NCI-H510A (cell line): ENCODE results near the gene SMAD6.

Source experiments
- DNase-seq: peaks from one replicate; lab custom pipeline; 2025; lab: John Stamatoyannopoulos, UW

SMAD6 gene

GRCh38 chr15:66758844-66759243 is 56.8 kb downstream of the SMAD6 start:
- DNase-seq, result no peak

GRCh38 chr15:66760097-66760967 is 58.3 kb downstream of the SMAD6 start:
- DNase-seq, result no peak

GRCh38 chr15:66760968-66761725 is 59.1 kb downstream of the SMAD6 start:
- no peak for DNase-seq

GRCh38 chr15:66761726-66762595 is 59.9 kb downstream of the SMAD6 start:
- DNase-seq, result no peak

GRCh38 chr15:66763186-66764071 is 61.4 kb downstream of the SMAD6 start:
- DNase-seq, result no peak

- no peak for DNase-seq
These were observed 62.2 kb downstream of the SMAD6 start for GRCh38 chr15:66764072-66764786.

- DNase-seq, result no peak
These were observed 63.6 kb downstream of the SMAD6 start for GRCh38 chr15:66765478-66766281.

GRCh38 chr15:66766282-66767230 is 64.5 kb downstream of the SMAD6 start:
- DNase-seq, result no peak

- DNase-seq, result no peak
These were observed 65.2 kb downstream of the SMAD6 start for GRCh38 chr15:66767240-66767659.

GRCh38 chr15:66768987-66769386 is 67.0 kb downstream of the SMAD6 start:
- no peak for DNase-seq

- no peak for DNase-seq
These were observed 68.7 kb downstream of the SMAD6 start for GRCh38 chr15:66770518-66771350.

GRCh38 chr15:66771351-66771650 is 69.3 kb downstream of the SMAD6 start:
- DNase-seq, result no peak

- DNase-seq, result no peak
These were observed 70.6 kb downstream of the SMAD6 start for GRCh38 chr15:66772604-66773128.

- no peak for DNase-seq
These were observed 71.3 kb downstream of the SMAD6 start for GRCh38 chr15:66773129-66773873.

- DNase-seq, result no peak
These were observed 72.2 kb downstream of the SMAD6 start for GRCh38 chr15:66774001-66774814.
